Caco-2 (cell line): Measurements from ENCODE around the gene UMPS. TPM values are rescaled to one million over a fixed set of nuclear protein-coding genes. Genes with fewer than 3 reads are reported as not detected.
A peak's percentile ranks its signal among the peaks of the same experiment; 100 is the strongest.
"Not testable (repeated sequence)": the region's sequence is repeated elsewhere in the genome, so short reads cannot be mapped to it uniquely, and the experiment has no call there.

ENCODE experiments used
- BruUV-seq: library from RNA; stranded (reverse); fragments of 400-500 nt; replicated peaks from 2 replicates; lab custom pipeline; 2021; lab: Mats Ljungman, UMichigan
- CTCF ChIA-PET: fragments of 300-600 bp; sonication (Branson Sonifier 250); formaldehyde crosslinking; loops from one replicate; lab custom pipeline; 2022; ENCODE audit warnings: antibody characterized with exemption; lab: Charles Lee
- POLR2A ChIA-PET: fragments of 300-600 bp; sonication (Branson Sonifier 250); formaldehyde crosslinking; loops from one replicate; lab custom pipeline; 2022; ENCODE audit warnings: antibody characterized with exemption; lab: Charles Lee
- DNase-seq, 2 experiments: peaks; one replicate each; pipeline versions ENCODE4 v3.0.0 to v3.0.0-alpha.2; 2020 to 2022
- H3K27me3 ChIP-seq: replicated peaks from 2 replicates; pipeline ENCODE4 v1.6.0; 2011; ENCODE audit warnings: low read length; ENCODE audit not compliant: control insufficient read depth, insufficient read depth
- H3K36me3 ChIP-seq: 2 replicates; pipeline ENCODE4 v1.5.1; 2011; ENCODE audit warnings: low read length; ENCODE audit not compliant: control insufficient read depth, insufficient read depth
- H3K4me1 ChIP-seq: fragments of 250-450 bp; sonication (Bioruptor Pico); 2 replicates; pipeline ENCODE4 v1.5.1; 2020; ENCODE audit warnings: mild to moderate bottlenecking
- H3K4me3 ChIP-seq: 2 replicates; pipeline ENCODE4 v1.5.1; 2011; ENCODE audit warnings: low read depth, mild to moderate bottlenecking, control low read depth, low read length
- H3K9me3 ChIP-seq: fragments of 250-450 bp; sonication (Bioruptor Pico); 2 replicates; pipeline ENCODE4 v1.5.1; 2020; ENCODE audit warnings: mild to moderate bottlenecking, moderate library complexity
- H3K27ac Mint-ChIP-seq: one replicate; pipeline ENCODE4 v1.8.0; 2022; ENCODE audit warnings: mixed read lengths; ENCODE audit not compliant: unreplicated experiment
- H3K27me3 Mint-ChIP-seq: one replicate; pipeline ENCODE4 v1.8.0; 2022; ENCODE audit warnings: mixed read lengths; ENCODE audit not compliant: insufficient read depth, unreplicated experiment
- H3K36me3 Mint-ChIP-seq: one replicate; pipeline ENCODE4 v1.8.0; 2022; ENCODE audit warnings: mild to moderate bottlenecking, mixed read lengths; ENCODE audit not compliant: insufficient read depth, unreplicated experiment
- H3K4me1 Mint-ChIP-seq: one replicate; pipeline ENCODE4 v1.8.0; 2022; ENCODE audit warnings: low read depth, mixed read lengths; ENCODE audit not compliant: unreplicated experiment
- H3K4me3 Mint-ChIP-seq: one replicate; pipeline ENCODE4 v1.8.0; 2022; ENCODE audit warnings: mild to moderate bottlenecking, moderate library complexity, mixed read lengths; ENCODE audit not compliant: unreplicated experiment
- H3K9me3 Mint-ChIP-seq: one replicate; pipeline ENCODE4 v1.8.0; 2022; ENCODE audit warnings: mixed read lengths; ENCODE audit not compliant: unreplicated experiment
- CTCF ChIP-seq, 2 experiments: fragments of 200-600 bp in 1 of 2; IDR thresholded peaks; 1 replicate in 1 of 2; 2 replicates in 1 of 2; pipeline versions ENCODE4 v1.5.1 to v1.8.0; 2011 to 2022; ENCODE audit warnings: antibody characterized with exemption in 1 of 2, control low read depth in 1 of 2, inconsistent platforms in 1 of 2, low read depth in 1 of 2, low read length in 1 of 2, mild to moderate bottlenecking in 1 of 2, moderate library complexity in 1 of 2; ENCODE audit not compliant: insufficient read depth in 1 of 2, severe bottlenecking in 1 of 2, unreplicated experiment in 1 of 2
- intact Hi-C: fragments of 100-400 bp; cut with micrococcal nuclease; formaldehyde crosslinking; loops from one replicate; pipeline ENCODE4 v1.10.0; 2022; ENCODE audit not compliant: unreplicated experiment
- total RNA-seq: library from RNA; stranded (reverse); gene quantifications from 2 replicates; pipeline ENCODE4 v1.2.3, GENCODE V29; 2022

UMPS gene
- total RNA-seq, 1 experiment from 2014 or later, result 62.9 TPM

GRCh38 chr3:124786511-124787241, 56.4 kb downstream of the UMPS start:
- Mint-ChIP-seq H3K4me3 (no peak overlapping the region), H3K36me3 (peaks cover 5% of the 10 kb centered on the region), H3K9me3 (no peaks in the 10 kb centered on the region), H3K4me1 (peaks cover 6% of the 10 kb centered on the region), H3K27ac (peak overlapping the region; percentile 53), H3K27me3 (no peaks in the 10 kb centered on the region)
- Histone ChIP-seq H3K4me3 (no peak overlapping the region), H3K36me3 (no peaks in the 10 kb centered on the region), H3K27me3 (no peaks in the 10 kb centered on the region), H3K9me3 (no peaks in the 10 kb centered on the region), H3K4me1 (peaks cover 9% of the 10 kb centered on the region; the same call in 1 of the 2 replicates)
- peak; percentile 24 to 25 for TF ChIP-seq CTCF (IDR thresholded peaks at IDR 0.05; ENCODE audit: insufficient read depth in 1 of 2, low read depth in 1 of 2, low read length in 1 of 2, severe bottlenecking in 1 of 2, unreplicated experiment in 1 of 2)
- CTCF ChIA-PET, result interaction anchor here (0.5 to 2.7 kb wide), 14 partner anchors 10 to 809 kb away, joined by 3 to 48 read pairs (median 5); partner anchors contain the start of gene ITGB5
- BruUV-seq, result no TSS peak
- no peak for DNase-seq
- POLR2A ChIA-PET, result no interaction called here
- intact Hi-C loops, result loop anchor here (1.0 to 5.0 kb wide), 3 partner anchors 49 to 115 kb away; partner anchors contain the start of gene ITGB5

- no peak overlapping the region for H3K27ac Mint-ChIP-seq
- CTCF ChIA-PET, result interaction anchor here (0.6 to 2.7 kb wide), 8 partner anchors 9 to 808 kb away, joined by 3 to 48 read pairs (median 4); partner anchors contain the start of gene ITGB5
- intact Hi-C loops, result loop anchor here (5.0 kb wide), 1 partner anchor 100 kb away; the partner anchor contains the start of gene ITGB5
- no TSS peak for BruUV-seq
- POLR2A ChIA-PET, result no interaction called here
- H3K36me3 ChIP-seq, result no peaks in the 10 kb centered on the region
- no peaks in the 10 kb centered on the region for H3K9me3 Mint-ChIP-seq
- no peaks in the 10 kb centered on the region for H3K27me3 ChIP-seq
- no peak overlapping the region for H3K4me3 Mint-ChIP-seq
- H3K4me1 Mint-ChIP-seq, result no peaks in the 10 kb centered on the region
- H3K36me3 Mint-ChIP-seq, result peaks cover 5% of the 10 kb centered on the region
- no peaks in the 10 kb centered on the region for H3K9me3 ChIP-seq
- no peak for TF ChIP-seq CTCF (IDR thresholded peaks at IDR 0.05; ENCODE audit: insufficient read depth in 1 of 2, low read depth in 1 of 2, low read length in 1 of 2, severe bottlenecking in 1 of 2, unreplicated experiment in 1 of 2)
- no peak for DNase-seq
- no peak overlapping the region for H3K4me3 ChIP-seq
- H3K27me3 Mint-ChIP-seq, result no peaks in the 10 kb centered on the region
- 0 out of 2 replicates have a peak, but pooled peaks cover 6% of the 10 kb centered on the region for H3K4me1 ChIP-seq
Measured at GRCh38 chr3:124787476-124788195, 57.4 kb downstream of the UMPS start.

- H3K4me3 ChIP-seq, result no peak overlapping the region
- Mint-ChIP-seq H3K27ac (no peak overlapping the region), H3K36me3 (peaks cover 3% of the 10 kb centered on the region), H3K9me3 (no peaks in the 10 kb centered on the region), H3K27me3 (no peaks in the 10 kb centered on the region), H3K4me3 (no peak overlapping the region), H3K4me1 (no peaks in the 10 kb centered on the region)
- intact Hi-C loops, result loop anchor here (5.0 kb wide), 1 partner anchor 99 kb away; the partner anchor contains the start of gene ITGB5
- ChIA-PET CTCF (interaction anchor here (1.2 to 2.1 kb wide), 2 partner anchors 23 to 47 kb away, joined by 3 to 6 read pairs; no protein-coding TSS in a partner anchor), POLR2A (no interaction called here)
- no peaks in the 10 kb centered on the region for H3K36me3 ChIP-seq
- TF ChIP-seq CTCF (IDR thresholded peaks at IDR 0.05; ENCODE audit: insufficient read depth in 1 of 2, low read depth in 1 of 2, low read length in 1 of 2, severe bottlenecking in 1 of 2, unreplicated experiment in 1 of 2), result no peak
- no TSS peak for BruUV-seq
- H3K9me3 ChIP-seq, result no peaks in the 10 kb centered on the region
- no peaks in the 10 kb centered on the region for H3K27me3 ChIP-seq
- no peak for DNase-seq
- 0 out of 2 replicates have a peak, but pooled peaks cover 6% of the 10 kb centered on the region for H3K4me1 ChIP-seq
Measured at GRCh38 chr3:124788254-124788745, 58.0 kb downstream of the UMPS start.

- intact Hi-C loops, result loop anchor here (5.0 kb wide), 1 partner anchor 98 kb away; the partner anchor contains the start of gene ITGB5
- DNase-seq, H3K4me1 Mint-ChIP-seq, H3K9me3 Mint-ChIP-seq, H3K9me3 ChIP-seq, BruUV-seq, H3K27me3 Mint-ChIP-seq, POLR2A ChIA-PET, H3K27ac Mint-ChIP-seq, H3K4me1 ChIP-seq, CTCF ChIA-PET, H3K4me3 Mint-ChIP-seq, H3K36me3 Mint-ChIP-seq, H3K27me3 ChIP-seq, H3K4me3 ChIP-seq, H3K36me3 ChIP-seq: not testable (repeated sequence)
Measured at GRCh38 chr3:124789103-124789502, 58.9 kb downstream of the UMPS start.
